GM13977 (cell line): ENCODE measurements around the gene DPF1.

Experiments used
- DNase-seq: peaks from one replicate; pipeline ENCODE4 v3.0.0; 2012; ENCODE audit warnings: low spot score
- in situ Hi-C: fragments of 300-500 bp; cut with MboI; formaldehyde crosslinking; loops from one replicate; pipeline ENCODE4 v1.12.0; 2022; ENCODE audit warnings: low sequenced_read_pairs, low pct_unique_long_range_greater_than_20kb, mixed read lengths, inconsistent platforms; ENCODE audit not compliant: unreplicated experiment
- TF ChIP-seq, protein P1 (sequence below): IDR thresholded peaks from 2 replicates; pipeline ENCODE4 v1.5.1; 2012; ENCODE audit warnings: mild to moderate bottlenecking, control low read depth; ENCODE audit not compliant: insufficient read depth; ENCODE audit errors: extremely low read depth, missing control alignments

The DPF1 gene

DNA sequence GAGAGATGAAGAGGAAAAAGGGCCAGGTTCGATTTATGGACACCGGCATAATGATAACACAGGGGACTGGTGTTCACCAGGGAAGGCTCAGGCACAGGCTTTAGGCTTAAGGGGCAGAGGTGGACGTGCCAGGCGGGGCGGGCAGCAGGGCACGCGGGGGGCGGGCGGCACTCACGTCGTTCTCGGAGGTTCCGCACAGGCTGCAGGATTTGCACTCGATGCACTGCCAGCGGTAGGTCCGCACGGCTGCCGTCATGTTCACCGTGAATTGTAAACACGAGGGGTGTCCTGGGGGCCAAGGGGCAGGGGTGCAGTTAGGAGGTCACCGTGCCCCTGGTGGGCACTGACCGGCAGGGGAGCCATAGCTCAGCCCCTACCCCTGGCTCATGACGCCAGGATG is 10.6 kb downstream of the DPF1 start:
- in situ Hi-C loops, result no loop called here
- TF ChIP-seq, protein P1, sequence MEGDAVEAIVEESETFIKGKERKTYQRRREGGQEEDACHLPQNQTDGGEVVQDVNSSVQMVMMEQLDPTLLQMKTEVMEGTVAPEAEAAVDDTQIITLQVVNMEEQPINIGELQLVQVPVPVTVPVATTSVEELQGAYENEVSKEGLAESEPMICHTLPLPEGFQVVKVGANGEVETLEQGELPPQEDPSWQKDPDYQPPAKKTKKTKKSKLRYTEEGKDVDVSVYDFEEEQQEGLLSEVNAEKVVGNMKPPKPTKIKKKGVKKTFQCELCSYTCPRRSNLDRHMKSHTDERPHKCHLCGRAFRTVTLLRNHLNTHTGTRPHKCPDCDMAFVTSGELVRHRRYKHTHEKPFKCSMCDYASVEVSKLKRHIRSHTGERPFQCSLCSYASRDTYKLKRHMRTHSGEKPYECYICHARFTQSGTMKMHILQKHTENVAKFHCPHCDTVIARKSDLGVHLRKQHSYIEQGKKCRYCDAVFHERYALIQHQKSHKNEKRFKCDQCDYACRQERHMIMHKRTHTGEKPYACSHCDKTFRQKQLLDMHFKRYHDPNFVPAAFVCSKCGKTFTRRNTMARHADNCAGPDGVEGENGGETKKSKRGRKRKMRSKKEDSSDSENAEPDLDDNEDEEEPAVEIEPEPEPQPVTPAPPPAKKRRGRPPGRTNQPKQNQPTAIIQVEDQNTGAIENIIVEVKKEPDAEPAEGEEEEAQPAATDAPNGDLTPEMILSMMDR, result no peak
- no peak for DNase-seq

- in situ Hi-C loops, result no loop called here
- no peak for DNase-seq
- TF ChIP-seq, protein P1, result no peak
These were observed 12.3 kb downstream of the DPF1 start for GRCh38 chr19:38211766-38212165.

DNA sequence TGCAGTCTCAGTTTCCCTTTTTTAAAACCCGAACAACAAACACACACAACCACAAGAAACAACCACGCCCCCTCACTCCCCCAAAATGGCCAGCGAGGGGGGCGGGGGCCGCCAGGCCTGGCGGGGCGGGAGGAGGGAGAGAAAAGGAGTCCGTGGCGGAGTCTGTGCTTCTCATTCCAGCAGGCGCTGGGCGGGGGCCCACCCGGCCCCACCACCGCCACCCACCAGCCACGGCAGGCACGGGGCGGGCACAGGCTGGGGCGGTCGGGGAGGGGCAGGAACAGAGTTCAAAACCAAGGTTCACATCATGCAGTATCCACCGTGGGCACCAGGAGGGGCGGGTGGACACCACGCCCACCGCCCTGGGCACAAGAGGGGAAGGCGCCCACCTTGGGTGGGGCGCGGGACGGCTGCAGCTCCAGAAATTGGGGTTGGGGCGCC is 12.9 kb downstream of the DPF1 start:
- TF ChIP-seq, protein P1, result no peak
- DNase-seq, result no peak
- in situ Hi-C loops, result no loop called here

DNA sequence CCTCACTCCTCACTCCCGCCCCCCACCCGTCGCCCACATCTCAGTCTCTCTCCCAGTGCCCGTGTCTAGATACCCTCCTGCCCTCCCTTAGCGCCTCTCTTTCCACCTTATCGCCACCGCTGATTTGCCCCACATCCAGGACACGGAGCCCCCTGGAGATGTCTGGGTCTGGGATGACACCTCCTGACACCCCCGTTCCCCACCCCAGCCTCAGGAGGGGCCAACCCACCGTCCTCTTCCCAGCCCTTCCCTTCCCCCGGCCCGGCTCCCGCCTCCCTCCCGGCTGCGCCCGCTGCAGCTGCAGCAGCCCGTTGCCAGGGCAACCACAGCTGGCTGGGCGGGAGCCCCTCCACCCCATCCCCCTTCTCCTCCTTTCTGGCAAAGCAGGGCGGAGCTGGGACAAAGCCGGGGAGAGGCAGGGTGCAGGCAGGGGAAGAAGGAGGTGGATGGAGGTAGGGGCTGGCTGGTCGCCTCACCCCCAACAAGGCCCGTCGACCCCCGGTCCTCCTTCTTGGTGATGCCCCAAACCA is 13.5 kb downstream of the DPF1 start:
- TF ChIP-seq, protein P1, result no peak
- in situ Hi-C loops, result no loop called here
- DNase-seq, result no peak

DNA sequence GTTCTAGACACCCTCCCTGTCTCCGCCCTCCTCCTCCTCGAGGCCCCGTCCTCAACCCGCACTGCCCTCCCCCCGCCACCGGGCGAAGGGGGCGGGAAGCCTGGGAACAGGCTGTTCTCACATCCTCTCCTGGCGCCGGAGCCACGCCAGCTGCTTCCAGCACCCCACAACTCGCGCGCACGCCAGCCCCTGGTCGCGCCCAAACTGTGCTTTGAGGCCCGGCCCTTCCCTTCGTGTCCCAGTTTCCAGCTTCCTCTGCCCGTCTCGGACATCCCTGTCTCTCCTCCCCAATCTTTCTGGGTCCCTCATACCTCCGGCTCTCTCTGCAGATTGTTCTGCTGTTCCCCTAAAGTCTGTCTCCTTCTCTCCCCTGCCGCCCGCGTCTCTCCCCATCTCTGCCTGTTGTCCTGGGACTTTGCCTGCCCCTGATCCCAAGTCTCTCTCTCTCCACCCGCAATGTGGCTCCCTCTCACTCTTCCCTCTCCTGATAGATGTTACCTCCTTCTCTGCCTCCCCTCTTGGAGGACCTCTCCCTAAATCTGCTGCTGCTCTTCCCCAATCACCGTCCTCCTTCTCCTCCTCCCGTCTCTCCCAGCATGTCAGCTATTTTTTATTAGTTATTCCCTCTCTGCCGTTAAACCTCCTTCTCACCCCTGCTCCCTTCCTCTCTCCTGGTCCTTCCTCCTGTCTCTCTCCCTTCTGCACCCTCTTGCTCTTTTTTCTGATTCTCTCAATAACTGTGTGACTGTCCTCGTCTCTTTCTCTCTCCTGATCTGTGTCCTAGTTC is 14.2 kb downstream of the DPF1 start:
- in situ Hi-C loops, result no loop called here
- TF ChIP-seq, protein P1, result no peak
- DNase-seq, result no peak

DNA sequence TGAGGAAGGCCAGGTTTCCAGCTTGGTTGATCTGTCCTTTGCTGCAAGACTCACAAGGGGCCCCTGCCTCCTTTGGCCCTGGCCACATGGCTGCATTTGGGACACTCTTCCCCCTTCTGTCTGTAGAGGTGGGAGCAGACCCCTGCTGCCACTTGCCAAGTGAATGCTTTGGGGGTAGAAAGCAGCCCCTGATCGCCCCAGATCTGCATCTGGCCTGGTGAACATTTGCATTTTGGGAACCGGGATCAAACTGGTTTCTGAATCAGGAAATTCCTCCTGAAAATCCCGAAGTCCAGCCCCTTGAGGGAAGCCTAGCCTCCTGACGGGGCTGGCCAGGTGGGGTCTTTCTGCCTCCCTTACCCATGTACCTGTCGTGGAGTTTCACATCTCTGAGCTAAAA is 14.9 kb downstream of the DPF1 start:
- in situ Hi-C loops, result no loop called here

More for the DNA sequence above, 14.9 kb downstream of the DPF1 start:
- TF ChIP-seq, protein P1, result no peak
- DNase-seq, result no peak
